ENCODE measurements around the gene COG1.

GRCh38 chr17:73157521-73157890 is 35.3 kb upstream of the COG1 start:
- no peak for TF ChIP-seq CTCF (IDR thresholded peaks at IDR 0.05; ENCODE audit: control extremely low read depth in 1 of 3, insufficient read depth in 1 of 3, low read depth in 1 of 3, low read length in 3 of 3)
- TF ChIP-seq POLR2A (IDR thresholded peaks at IDR 0.05; ENCODE audit: control extremely low read depth in 1 of 2, low read depth in 2 of 2, low read length in 2 of 2): no peak
- no peak for TF ChIP-seq EP300 (IDR thresholded peaks at IDR 0.05; ENCODE audit: borderline replicate concordance in 1 of 2, low read depth in 2 of 2, low read length in 2 of 2)
- TF ChIP-seq SRF (IDR thresholded peaks at IDR 0.05; ENCODE audit: low read depth, low read length): no peak
- TF ChIP-seq RXRA (IDR thresholded peaks at IDR 0.05; ENCODE audit: insufficient read depth, low read depth, low read length): no peak
- no peak for TF ChIP-seq SIN3A (conservative IDR thresholded peaks at IDR 0.05 in 1 of 2, IDR thresholded peaks at IDR 0.05 in 1 of 2; ENCODE audit: low read depth in 1 of 2, low read length in 2 of 2)
- no peak for TF ChIP-seq ASH2L (IDR thresholded peaks at IDR 0.05; ENCODE audit: low read length)
- no peak for TF ChIP-seq ATF3 (IDR thresholded peaks at IDR 0.05; ENCODE audit: insufficient read depth, low read depth, low read length)
- TF ChIP-seq SP2 (IDR thresholded peaks at IDR 0.05; ENCODE audit: low read length): no peak
- TF ChIP-seq MAX (IDR thresholded peaks at IDR 0.05): no peak
- TF ChIP-seq CEBPB (IDR thresholded peaks at IDR 0.05; ENCODE audit: low read depth, low read length): no peak
- TF ChIP-seq RFX5 (IDR thresholded peaks at IDR 0.05; ENCODE audit: borderline replicate concordance, low read depth, low read length): no peak
- no peak for TF ChIP-seq JUN (IDR thresholded peaks at IDR 0.05; ENCODE audit: low read depth, low read length)
- TF ChIP-seq TAF1 (IDR thresholded peaks at IDR 0.05; ENCODE audit: low read depth, low read length): no peak
